IMR-90 (cell line): ENCODE results near the gene ARHGEF6. TPM values are rescaled to one million over a fixed set of nuclear protein-coding genes. Genes with fewer than 3 reads are reported as not detected.

Experiments
- ATAC-seq: fragments of 200-7000 bp; cut with Tn5 transposase; 2 replicates; pipeline ENCODE4 v1.9.1; 2020; ENCODE audit warnings: low read depth, mild to moderate bottlenecking, moderate library complexity
- BruUV-seq: library from RNA; stranded (reverse); fragments of 400-500 nt; replicated peaks from 2 replicates; lab custom pipeline; 2021; lab: Mats Ljungman, UMichigan
- CTCF ChIA-PET: fragments of 300-600 bp; formaldehyde crosslinking; extraction: SDS; loops from one replicate; lab custom pipeline; 2021; ENCODE audit warnings: antibody characterized with exemption; lab: Yijun Ruan, JAX
- POLR2A ChIA-PET: fragments of 300-600 bp; sonication (Branson Sonifier 250); formaldehyde crosslinking; loops from one replicate; lab custom pipeline; 2022; ENCODE audit warnings: antibody characterized with exemption; ENCODE audit not compliant: unreplicated experiment; lab: Charles Lee
- DNase-seq: peaks from one replicate; pipeline ENCODE4 v3.0.0; 2013
- H2AFZ ChIP-seq: replicated peaks from 2 replicates; pipeline ENCODE3; 2013; ENCODE audit warnings: low read length, mild to moderate bottlenecking; ENCODE audit not compliant: poor library complexity
- H2AK5ac ChIP-seq: 2 replicates; pipeline ENCODE4 v1.6.1; 2013; ENCODE audit warnings: low read depth, low read length, inconsistent platforms
- H2AK9ac ChIP-seq: replicated peaks from 2 replicates; pipeline ENCODE3; 2013; ENCODE audit warnings: mild to moderate bottlenecking, low read depth, low read length, moderate library complexity; ENCODE audit not compliant: poor library complexity
- H2BK120ac ChIP-seq: 2 replicates; pipeline ENCODE4 v1.6.1; 2013; ENCODE audit warnings: low read depth, low read length, inconsistent platforms
- H2BK15ac ChIP-seq: 3 replicates; pipeline ENCODE4 v1.6.1; 2013; ENCODE audit warnings: low read depth, low read length, inconsistent platforms
- H2BK20ac ChIP-seq: 2 replicates; pipeline ENCODE4 v1.6.1; 2013; ENCODE audit warnings: low read depth, mild to moderate bottlenecking, inconsistent platforms, low read length, moderate library complexity
- H2BK5ac ChIP-seq: 2 replicates; pipeline ENCODE4 v1.6.1; 2013; ENCODE audit warnings: mild to moderate bottlenecking, low read depth, low read length, inconsistent platforms; ENCODE audit not compliant: poor library complexity, severe bottlenecking
- H3K14ac ChIP-seq: replicated peaks from 2 replicates; pipeline ENCODE4 v1.6.1; 2013; ENCODE audit warnings: low read depth, low read length, inconsistent platforms
- H3K18ac ChIP-seq: 2 replicates; pipeline ENCODE4 v1.6.1; 2013; ENCODE audit warnings: low read depth, low read length, control low read depth
- H3K23ac ChIP-seq: 2 replicates; pipeline ENCODE4 v1.6.1; 2013; ENCODE audit warnings: low read depth, low read length, inconsistent platforms
- H3K27ac ChIP-seq: 2 replicates; pipeline ENCODE4 v1.5.1; 2013; ENCODE audit warnings: mild to moderate bottlenecking, control low read depth, low read length; ENCODE audit not compliant: insufficient read depth
- H3K27me3 ChIP-seq: 2 replicates; pipeline ENCODE4 v1.6.1; 2013; ENCODE audit warnings: low read length; ENCODE audit not compliant: control insufficient read depth, insufficient read depth
- H3K36me3 ChIP-seq: 2 replicates; pipeline ENCODE4 v1.6.1; 2013; ENCODE audit warnings: low read length, mixed read lengths; ENCODE audit not compliant: control insufficient read depth, insufficient read depth
- H3K4ac ChIP-seq: 2 replicates; pipeline ENCODE4 v1.6.1; 2013; ENCODE audit warnings: low read depth, low read length, inconsistent platforms
- H3K4me1 ChIP-seq: 2 replicates; pipeline ENCODE4 v1.6.1; 2013; ENCODE audit warnings: low read length, mixed read lengths; ENCODE audit not compliant: control insufficient read depth, insufficient read depth
- H3K4me2 ChIP-seq: 2 replicates; pipeline ENCODE4 v1.6.1; 2013; ENCODE audit warnings: low read depth, mild to moderate bottlenecking, control low read depth, low read length, moderate library complexity
- H3K4me3 ChIP-seq: 2 replicates; pipeline ENCODE4 v1.5.1; 2013; ENCODE audit warnings: low read depth, mild to moderate bottlenecking, control low read depth, low read length, moderate library complexity; ENCODE audit not compliant: insufficient read depth
- H3K56ac ChIP-seq: 2 replicates; pipeline ENCODE4 v1.6.1; 2013; ENCODE audit warnings: low read length, inconsistent platforms; ENCODE audit not compliant: insufficient read depth; ENCODE audit errors: extremely low read depth
- H3K79me1 ChIP-seq, 2 experiments: 2 replicates each; pipeline ENCODE4 v1.6.1; 2013; ENCODE audit warnings: low read length in 2 of 2, inconsistent platforms in 1 of 2, low read depth in 1 of 2
- H3K9ac ChIP-seq: 2 replicates; pipeline ENCODE4 v1.6.1; 2013; ENCODE audit warnings: low read depth, low read length, control low read depth
- H3K9me1 ChIP-seq: 2 replicates; pipeline ENCODE4 v1.6.1; 2013; ENCODE audit warnings: low read length, inconsistent platforms; ENCODE audit not compliant: insufficient read depth
- H3K9me3 ChIP-seq: 2 replicates; pipeline ENCODE4 v1.6.1; 2013; ENCODE audit warnings: low read length; ENCODE audit not compliant: control insufficient read depth, insufficient read depth
- H4K20me1 ChIP-seq: 2 replicates; pipeline ENCODE4 v1.6.1; 2013; ENCODE audit warnings: low read length, inconsistent platforms; ENCODE audit not compliant: insufficient read depth
- H4K5ac ChIP-seq: 2 replicates; pipeline ENCODE4 v1.6.1; 2013; ENCODE audit warnings: mild to moderate bottlenecking, low read depth, low read length, control low read depth
- H4K8ac ChIP-seq, 2 experiments: 2 replicates each; pipeline ENCODE4 v1.6.1; 2013; ENCODE audit warnings: low read depth in 2 of 2, low read length in 2 of 2, control low read depth in 1 of 2, inconsistent platforms in 1 of 2
- H4K91ac ChIP-seq: 2 replicates; pipeline ENCODE4 v1.6.1; 2013; ENCODE audit warnings: low read depth, low read length, inconsistent platforms; ENCODE audit not compliant: insufficient read depth
- BHLHE40 ChIP-seq: fragments of 150-350 bp; IDR thresholded peaks from 2 replicates; pipeline ENCODE4 v1.6.1; 2016; ENCODE audit warnings: mild to moderate bottlenecking, low read depth, low read length
- CEBPB ChIP-seq: IDR thresholded peaks from 2 replicates; pipeline ENCODE4 v1.6.1; 2012; ENCODE audit warnings: low read depth, low read length, improper control_type of control experiment
- CHD1 ChIP-seq: IDR thresholded peaks from 2 replicates; pipeline ENCODE4 v1.6.1; 2012; ENCODE audit warnings: low read depth, low read length, improper control_type of control experiment
- FOS ChIP-seq: fragments of 150-350 bp; IDR thresholded peaks from 2 replicates; pipeline ENCODE4 v1.6.1; 2016; ENCODE audit warnings: low read depth, low read length
- MAFK ChIP-seq: IDR thresholded peaks from 2 replicates; pipeline ENCODE4 v1.6.1; 2012; ENCODE audit warnings: low read depth, low read length, improper control_type of control experiment
- MXI1 ChIP-seq: IDR thresholded peaks from 2 replicates; pipeline ENCODE4 v1.6.1; 2012; ENCODE audit warnings: low read depth, mild to moderate bottlenecking, low read length, moderate library complexity, borderline replicate concordance
- RAD21 ChIP-seq: IDR thresholded peaks from 2 replicates; pipeline ENCODE4 v1.6.1; 2012; ENCODE audit warnings: low read length, improper control_type of control experiment
- RCOR1 ChIP-seq: IDR thresholded peaks from 2 replicates; pipeline ENCODE4 v1.6.1; 2012; ENCODE audit warnings: mild to moderate bottlenecking, low read length, improper control_type of control experiment; ENCODE audit not compliant: insufficient replicate concordance
- RFX5 ChIP-seq: IDR thresholded peaks from 2 replicates; pipeline ENCODE4 v1.8.0; 2012; ENCODE audit warnings: low read depth, mild to moderate bottlenecking, low read length, moderate library complexity
- SMC3 ChIP-seq: fragments of 150-350 bp; IDR thresholded peaks from 2 replicates; pipeline ENCODE4 v1.6.1; 2016; ENCODE audit warnings: low read depth, mild to moderate bottlenecking, antibody characterized with exemption, low read length, moderate library complexity
- WGBS, 2 experiments: methylation state at CpG; one replicate each; pipeline versions ENCODE4 v1.1.5 to v1.1.7; 2013; ENCODE audit warnings: missing lambda C conversion rate in 2 of 2; ENCODE audit not compliant: insufficient read length in 1 of 2; ENCODE audit errors: extremely low coverage in 2 of 2; 5-methylcytosine and 5-hydroxymethylcytosine counted together
- dilution Hi-C: fragments of 300-500 bp; cut with HindIII; formaldehyde crosslinking; loops from one replicate; pipeline ENCODE4 v1.14.3; 2018; ENCODE audit warnings: low sequenced_read_pairs; ENCODE audit not compliant: unreplicated experiment
- in situ Hi-C: fragments of 300-500 bp; cut with MboI; formaldehyde crosslinking; loops from 3 replicates; pipeline ENCODE4 v1.14.3; 2019; ENCODE audit warnings: low sequenced_read_pairs, inconsistent platforms, mixed read lengths
- intact Hi-C: fragments of 100-400 bp; cut with micrococcal nuclease; formaldehyde crosslinking; loops from 2 replicates; pipeline ENCODE4 v1.10.0; 2022
- polyA plus RNA-seq, 3 experiments: library from polyadenylated mRNA; depleted of rRNA; stranded (reverse); fragments of >200 nt; gene quantifications; 2 replicates each; pipeline ENCODE4 v1.2.3, GENCODE V29; 2012; ENCODE audit warnings: low replicate concordance in 1 of 3
- total RNA-seq: library from RNA; depleted of rRNA; stranded (reverse); fragments of >200 nt; gene quantifications from 2 replicates; pipeline ENCODE4 v1.2.3, GENCODE V29; 2012
- TF ChIP-seq, protein P1 (sequence below): fragments of 150-350 bp; IDR thresholded peaks from 2 replicates; pipeline ENCODE4 v1.6.1; 2017; ENCODE audit warnings: mild to moderate bottlenecking, antibody characterized with exemption, low read length, low read depth
- TF ChIP-seq, protein P2 (sequence below): fragments of 150-350 bp; IDR thresholded peaks from 2 replicates; pipeline ENCODE4 v1.6.1; 2016; ENCODE audit warnings: low read depth, mild to moderate bottlenecking, low read length, moderate library complexity, borderline replicate concordance

Gene ARHGEF6
- total and polyA plus RNA-seq, 2 of the 4 experiments (the other 2 are of a cell fraction), result 2.1 to 2.7 TPM

DNA sequence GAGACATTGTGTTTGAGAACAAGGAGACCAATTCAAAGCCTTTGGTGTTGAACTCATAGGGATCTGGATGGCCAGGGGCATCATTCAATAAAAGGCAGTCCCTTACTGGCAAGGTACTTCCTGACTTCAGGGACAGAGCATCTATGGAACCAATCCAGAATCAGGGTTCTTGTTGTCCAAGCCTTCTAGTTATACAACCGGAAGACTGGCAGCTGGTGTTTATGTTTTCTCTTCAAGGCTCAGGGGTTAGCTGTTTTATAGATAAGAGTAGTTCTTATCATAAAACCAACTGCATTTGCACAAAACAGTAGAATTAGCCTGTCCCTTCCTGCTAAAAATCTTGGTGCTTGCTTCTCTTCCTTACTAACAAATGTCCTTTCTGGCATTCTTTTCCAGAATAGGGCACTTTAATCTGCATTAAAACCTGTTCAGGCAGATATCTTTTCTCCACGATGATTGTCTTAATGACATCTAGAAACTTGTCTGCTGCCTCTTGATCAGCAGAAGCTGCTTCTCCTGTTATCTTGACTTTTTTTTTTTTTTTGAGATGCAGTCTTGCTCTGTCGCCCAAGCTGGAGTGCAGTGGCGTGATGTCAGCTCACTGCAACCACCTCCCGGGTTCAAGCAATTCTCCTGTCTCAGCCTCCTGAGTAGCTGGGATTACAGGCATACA lies 38.4 kb upstream of the ARHGEF6 start:
- no peak overlapping the region for H2BK20ac ChIP-seq
- H3K9me1 ChIP-seq, result no peaks in the 10 kb centered on the region
- no peak overlapping the region for H2BK120ac ChIP-seq
- no peak overlapping the region for H3K18ac ChIP-seq
- intact Hi-C loops, result no loop called here
- CTCF ChIA-PET, result no interaction called here
- no peak overlapping the region for H3K9ac ChIP-seq
- H2AK9ac ChIP-seq, result no peak overlapping the region
- no peak overlapping the region for H3K27ac ChIP-seq
- TF ChIP-seq CHD1 (no peak), BHLHE40 (no peak), MXI1 (no peak), SMC3 (no peak), RCOR1 (no peak), MAFK (no peak), CEBPB (no peak), FOS (no peak), RAD21 (no peak), RFX5 (no peak)
- TF ChIP-seq, protein P1, sequence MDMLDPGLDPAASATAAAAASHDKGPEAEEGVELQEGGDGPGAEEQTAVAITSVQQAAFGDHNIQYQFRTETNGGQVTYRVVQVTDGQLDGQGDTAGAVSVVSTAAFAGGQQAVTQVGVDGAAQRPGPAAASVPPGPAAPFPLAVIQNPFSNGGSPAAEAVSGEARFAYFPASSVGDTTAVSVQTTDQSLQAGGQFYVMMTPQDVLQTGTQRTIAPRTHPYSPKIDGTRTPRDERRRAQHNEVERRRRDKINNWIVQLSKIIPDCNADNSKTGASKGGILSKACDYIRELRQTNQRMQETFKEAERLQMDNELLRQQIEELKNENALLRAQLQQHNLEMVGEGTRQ, result no peak
- TF ChIP-seq, protein P2, sequence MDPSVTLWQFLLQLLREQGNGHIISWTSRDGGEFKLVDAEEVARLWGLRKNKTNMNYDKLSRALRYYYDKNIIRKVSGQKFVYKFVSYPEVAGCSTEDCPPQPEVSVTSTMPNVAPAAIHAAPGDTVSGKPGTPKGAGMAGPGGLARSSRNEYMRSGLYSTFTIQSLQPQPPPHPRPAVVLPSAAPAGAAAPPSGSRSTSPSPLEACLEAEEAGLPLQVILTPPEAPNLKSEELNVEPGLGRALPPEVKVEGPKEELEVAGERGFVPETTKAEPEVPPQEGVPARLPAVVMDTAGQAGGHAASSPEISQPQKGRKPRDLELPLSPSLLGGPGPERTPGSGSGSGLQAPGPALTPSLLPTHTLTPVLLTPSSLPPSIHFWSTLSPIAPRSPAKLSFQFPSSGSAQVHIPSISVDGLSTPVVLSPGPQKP, result no peak
- no peaks in the 10 kb centered on the region for H3K27me3 ChIP-seq
- H3K9me3 ChIP-seq, result no peaks in the 10 kb centered on the region
- no peak overlapping the region for H4K8ac ChIP-seq
- no peak overlapping the region for H3K14ac ChIP-seq
- no peaks in the 10 kb centered on the region for H4K20me1 ChIP-seq
- POLR2A ChIA-PET, result no interaction called here
- peak overlapping the region; percentile 11; the same call in 1 of the 2 replicates for H2AK5ac ChIP-seq
- H3K56ac ChIP-seq, result no peak overlapping the region
- H3K79me1 ChIP-seq, result no peaks in the 10 kb centered on the region
- no TSS peak for BruUV-seq
- no peak overlapping the region for H2BK15ac ChIP-seq
- no peaks in the 10 kb centered on the region for H3K36me3 ChIP-seq
- no peak overlapping the region for H4K91ac ChIP-seq
- no peak overlapping the region for H4K5ac ChIP-seq
- no peak overlapping the region for H2AFZ ChIP-seq
- H3K4me3 ChIP-seq, result no peak overlapping the region
- no peak overlapping the region for H2BK5ac ChIP-seq
- in situ Hi-C loops, result no loop called here
- dilution Hi-C loops, result no loop called here
- H3K4ac ChIP-seq, result no peak overlapping the region; the same call in 1 of the 2 replicates
- no peak for ATAC-seq
- H3K23ac ChIP-seq, result no peak overlapping the region
- WGBS, 2 experiments, result 29% methylated on average over 1 of the region's 5 CpGs; no CpG with 5 or more reads in 1 of the 2 experiments
- H3K4me1 ChIP-seq, result no peaks in the 10 kb centered on the region; the same call in 1 of the 2 replicates
- DNase-seq, result no peak
- H3K4me2 ChIP-seq, result no peak overlapping the region
